Stimulated activated CD4-positive, alpha-beta T cell treated with anti-CD3 and anti-CD28 coated beads, Interleukin-1b, Interleukin-23, amount 100 ng/mL, for 24 hours (primary cell): ENCODE results near the gene C17orf107.
A peak's percentile ranks its signal among the peaks of the same experiment; 100 is the strongest.

ENCODE experiments used
- DNase-seq, 4 experiments: peaks; one replicate each; pipeline ENCODE4 v3.0.0-alpha.2; 2020; ENCODE audit warnings: low read depth in 4 of 4, low spot score in 1 of 4

Gene C17orf107

GRCh38 chr17:4934173-4934979 lies 35.0 kb downstream of the C17orf107 start:
- no peak for DNase-seq

- DNase-seq = no peak
These were observed 36.3 kb downstream of the C17orf107 start for GRCh38 chr17:4935650-4936049.

GRCh38 chr17:4936436-4936835 lies 37.1 kb downstream of the C17orf107 start:
- DNase-seq = no peak

- no peak for DNase-seq
These were observed 38.2 kb downstream of the C17orf107 start for GRCh38 chr17:4937553-4937952.

GRCh38 chr17:4938069-4938491 lies 38.7 kb downstream of the C17orf107 start:
- no peak for DNase-seq

GRCh38 chr17:4938688-4939545 lies 39.6 kb downstream of the C17orf107 start:
- DNase-seq = no peak

GRCh38 chr17:4939546-4939795 lies 40.1 kb downstream of the C17orf107 start:
- DNase-seq = no peak

- peak; percentile 84 to 92 (median 88) for DNase-seq
These were observed 40.6 kb downstream of the C17orf107 start, which contains the start of the genes RNF167 and SLC25A11 for GRCh38 chr17:4939796-4940554. RNF167 (plus strand) TSS chr17:4940268; CDS start chr17:4940910, 642 bp downstream. SLC25A11 (minus strand) TSS chr17:4940046; CDS start chr17:4939910, 136 bp downstream.

GRCh38 chr17:4940555-4941318 lies 41.4 kb downstream of the C17orf107 start:
- DNase-seq = peak in 1 of 4 experiments; percentile 33

GRCh38 chr17:4941319-4941610 lies 41.9 kb downstream of the C17orf107 start:
- DNase-seq = no peak

GRCh38 chr17:4942760-4943508 lies 43.6 kb downstream of the C17orf107 start:
- no peak for DNase-seq

- peak in 1 of 4 experiments; percentile 42 for DNase-seq
These were observed 44.8 kb downstream of the C17orf107 start for GRCh38 chr17:4944163-4944553.

GRCh38 chr17:4944554-4945175 lies 45.3 kb downstream of the C17orf107 start:
- peak in 1 of 4 experiments; percentile 32 for DNase-seq

- DNase-seq = peak in 3 of 4 experiments; percentile 68 to 83 (median 79)
These were observed 46.0 kb downstream of the C17orf107 start for GRCh38 chr17:4945176-4945943.

GRCh38 chr17:4945944-4946280 lies 46.6 kb downstream of the C17orf107 start:
- DNase-seq = no peak

- DNase-seq = no peak
These were observed 47.1 kb downstream of the C17orf107 start for GRCh38 chr17:4946312-4946976.

GRCh38 chr17:4947010-4947410 lies 47.7 kb downstream of the C17orf107 start:
- DNase-seq = peak in 1 of 4 experiments; percentile 28

GRCh38 chr17:4947411-4948165 lies 48.3 kb downstream of the C17orf107 start:
- peak in 3 of 4 experiments; percentile 46 to 63 (median 51) for DNase-seq
